SK-N-SH (cell line): ENCODE measurements around the gene ACVR2B. TPM values are rescaled to one million over a fixed set of nuclear protein-coding genes. Genes with fewer than 3 reads are reported as not detected.

Experiments
- CTCF ChIA-PET: fragments of 300-600, 350-600 bp; formaldehyde crosslinking; extraction: SDS; loops from one replicate; lab custom pipeline; 2021; lab: Yijun Ruan, JAX
- POLR2A ChIA-PET: fragments of 350-600 bp; sonication (Branson Sonifier 250); formaldehyde crosslinking; extraction: SDS; loops from one replicate; lab custom pipeline; 2020; ENCODE audit warnings: antibody characterized with exemption, inconsistent platforms; lab: Yijun Ruan, JAX
- DNase-seq: peaks from one replicate; pipeline ENCODE4 v3.0.0; 2012
- H2AFZ ChIP-seq: fragments of 200-600 bp; sonication (generic); 2 replicates; pipeline ENCODE4 v1.8.1; 2016; ENCODE audit warnings: antibody characterized with exemption, mild to moderate bottlenecking, low read depth
- H3F3A ChIP-seq: fragments of 200-600 bp; sonication (generic); replicated peaks from 2 replicates; pipeline ENCODE3; 2016; ENCODE audit warnings: antibody characterized with exemption, mild to moderate bottlenecking; ENCODE audit not compliant: insufficient read depth
- H3K27ac ChIP-seq, 2 experiments: fragments of 200-500 bp in 1 of 2; fragments of 200-600 bp in 1 of 2; sonication (Bioruptor generic) in 1 of 2; sonication (generic), shearing (Covaris generic) in 1 of 2; 2 replicates each; pipeline versions ENCODE4 v1.5.1 to v1.6.1; 2014 to 2016; ENCODE audit warnings: low read depth in 2 of 2, inconsistent platforms in 1 of 2, low read length in 1 of 2, mild to moderate bottlenecking in 1 of 2, mixed read lengths in 1 of 2
- H3K27me3 ChIP-seq: fragments of 200-600 bp; sonication (generic), shearing (Covaris generic); 2 replicates; pipeline ENCODE4 v1.6.1; 2016; ENCODE audit warnings: mixed run types; ENCODE audit not compliant: insufficient read depth
- H3K36me3 ChIP-seq, 2 experiments: fragments of 200-500 bp in 1 of 2; fragments of 200-600 bp in 1 of 2; sonication (Bioruptor generic) in 1 of 2; sonication (generic) in 1 of 2; replicated peaks in 1 of 2; 2 replicates each; pipeline versions ENCODE3 to v1.5.1; 2014 to 2016; ENCODE audit warnings: low read length in 1 of 2, mild to moderate bottlenecking in 1 of 2; ENCODE audit not compliant: insufficient read depth in 2 of 2, control insufficient read depth in 1 of 2
- H3K4me1 ChIP-seq, 2 experiments: fragments of 200-500 bp in 1 of 2; fragments of 200-600 bp in 1 of 2; sonication (Bioruptor generic) in 1 of 2; sonication (generic), shearing (Covaris generic) in 1 of 2; 2 replicates each; pipeline versions ENCODE4 v1.5.1 to v1.6.1; 2014 to 2016; ENCODE audit warnings: low read depth in 1 of 2, low read length in 1 of 2, mixed run types in 1 of 2; ENCODE audit not compliant: insufficient read depth in 2 of 2, control insufficient read depth in 1 of 2
- H3K4me2 ChIP-seq: fragments of 200-600 bp; sonication (generic), shearing (Covaris generic); 2 replicates; pipeline ENCODE4 v1.6.1; 2017; ENCODE audit warnings: mixed run types
- H3K4me3 ChIP-seq, 2 experiments: fragments of 200-500 bp in 1 of 2; fragments of 200-600 bp in 1 of 2; sonication (Bioruptor generic) in 1 of 2; sonication (generic), shearing (Covaris generic) in 1 of 2; 2 replicates each; pipeline versions ENCODE4 v1.5.1 to v1.8.1; 2014 to 2016; ENCODE audit warnings: low read depth in 2 of 2, inconsistent platforms in 1 of 2, low read length in 1 of 2, mild to moderate bottlenecking in 1 of 2, mixed read lengths in 1 of 2, moderate library complexity in 1 of 2
- H3K79me2 ChIP-seq: fragments of 200-600 bp; sonication (generic); 2 replicates; pipeline ENCODE4 v1.8.1; 2017; ENCODE audit warnings: mild to moderate bottlenecking; ENCODE audit not compliant: insufficient read depth
- H3K9ac ChIP-seq: fragments of 200-600 bp; sonication (generic); 2 replicates; pipeline ENCODE4 v1.6.1; 2017; ENCODE audit warnings: mixed run types
- H3K9me2 ChIP-seq: fragments of 200-600 bp; sonication (generic); 2 replicates; pipeline ENCODE4 v1.6.1; 2017; ENCODE audit warnings: mixed run types
- H3K9me3 ChIP-seq: fragments of 200-600 bp; sonication (generic); 2 replicates; pipeline ENCODE4 v1.6.1; 2017; ENCODE audit warnings: mixed run types, mild to moderate bottlenecking, moderate library complexity
- H4K20me1 ChIP-seq: fragments of 200-600 bp; sonication (generic); 2 replicates; pipeline ENCODE4 v1.6.1; 2017; ENCODE audit warnings: mild to moderate bottlenecking, mixed run types; ENCODE audit not compliant: insufficient read depth
- EP300 ChIP-seq, 2 experiments: IDR thresholded peaks; 2 replicates each; pipeline versions ENCODE4 v1.4.0 to v1.6.1; 2012; ENCODE audit warnings: borderline replicate concordance in 1 of 2, low read depth in 1 of 2, low read length in 1 of 2
- FOSL2 ChIP-seq: IDR thresholded peaks from 2 replicates; pipeline ENCODE4 v1.4.0; 2012; ENCODE audit warnings: low read depth, mild to moderate bottlenecking, moderate library complexity, borderline replicate concordance
- POLR2AphosphoS5 ChIP-seq: IDR thresholded peaks from 2 replicates; pipeline ENCODE4 v1.6.1; 2012; ENCODE audit warnings: low read depth, low read length
- RCOR1 ChIP-seq: fragments of 150-350 bp; IDR thresholded peaks from 2 replicates; pipeline ENCODE4 v1.6.1; 2017; ENCODE audit warnings: antibody characterized with exemption, low read length
- SMC3 ChIP-seq: IDR thresholded peaks from 2 replicates; pipeline ENCODE4 v1.6.1; 2012; ENCODE audit warnings: low read depth, low read length, improper control_type of control experiment
- WGBS: methylation state at CpG from one replicate; pipeline ENCODE4 v1.1.6; 2017; ENCODE audit warnings: low lambda C conversion rate; 5-methylcytosine and 5-hydroxymethylcytosine counted together
- polyA plus RNA-seq, 3 experiments: library from polyadenylated mRNA; depleted of rRNA; stranded (reverse); fragments of >200 nt; gene quantifications; 2 replicates each; pipeline ENCODE4 v1.2.3, GENCODE V29; 2012
- TF ChIP-seq, protein P1 (sequence below): IDR thresholded peaks from 2 replicates; pipeline ENCODE4 v1.6.1; 2012; ENCODE audit warnings: mild to moderate bottlenecking, low read depth, low read length, moderate library complexity
- TF ChIP-seq, protein P2 (sequence below): fragments of 150-350 bp; IDR thresholded peaks from 2 replicates; pipeline ENCODE4 v1.6.1; 2016; ENCODE audit warnings: mild to moderate bottlenecking, low read depth, low read length

ACVR2B gene
- polyA plus RNA-seq, 1 of the 3 experiments (the other 2 are of a cell fraction), result 1.4 TPM

DNA sequence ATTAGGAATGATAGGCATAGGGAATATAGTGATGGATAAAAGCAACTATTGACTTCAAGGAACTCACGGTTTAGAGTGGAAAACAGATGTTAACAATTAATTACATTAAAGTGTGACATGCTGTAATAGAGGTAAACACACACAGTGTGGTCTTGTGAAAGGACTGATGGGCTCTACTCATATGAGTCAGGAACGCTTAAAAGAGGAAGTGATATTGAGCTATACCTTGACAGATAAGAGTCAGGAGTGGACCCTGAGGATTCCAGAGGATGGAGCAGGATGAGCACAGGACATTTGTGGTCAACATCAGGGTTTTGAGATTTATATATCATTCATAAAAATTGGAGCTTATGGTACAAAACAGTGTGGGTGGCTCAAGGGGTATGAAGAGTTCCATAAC is 53.4 kb downstream of the ACVR2B start (continued):
- TF ChIP-seq, protein P1, sequence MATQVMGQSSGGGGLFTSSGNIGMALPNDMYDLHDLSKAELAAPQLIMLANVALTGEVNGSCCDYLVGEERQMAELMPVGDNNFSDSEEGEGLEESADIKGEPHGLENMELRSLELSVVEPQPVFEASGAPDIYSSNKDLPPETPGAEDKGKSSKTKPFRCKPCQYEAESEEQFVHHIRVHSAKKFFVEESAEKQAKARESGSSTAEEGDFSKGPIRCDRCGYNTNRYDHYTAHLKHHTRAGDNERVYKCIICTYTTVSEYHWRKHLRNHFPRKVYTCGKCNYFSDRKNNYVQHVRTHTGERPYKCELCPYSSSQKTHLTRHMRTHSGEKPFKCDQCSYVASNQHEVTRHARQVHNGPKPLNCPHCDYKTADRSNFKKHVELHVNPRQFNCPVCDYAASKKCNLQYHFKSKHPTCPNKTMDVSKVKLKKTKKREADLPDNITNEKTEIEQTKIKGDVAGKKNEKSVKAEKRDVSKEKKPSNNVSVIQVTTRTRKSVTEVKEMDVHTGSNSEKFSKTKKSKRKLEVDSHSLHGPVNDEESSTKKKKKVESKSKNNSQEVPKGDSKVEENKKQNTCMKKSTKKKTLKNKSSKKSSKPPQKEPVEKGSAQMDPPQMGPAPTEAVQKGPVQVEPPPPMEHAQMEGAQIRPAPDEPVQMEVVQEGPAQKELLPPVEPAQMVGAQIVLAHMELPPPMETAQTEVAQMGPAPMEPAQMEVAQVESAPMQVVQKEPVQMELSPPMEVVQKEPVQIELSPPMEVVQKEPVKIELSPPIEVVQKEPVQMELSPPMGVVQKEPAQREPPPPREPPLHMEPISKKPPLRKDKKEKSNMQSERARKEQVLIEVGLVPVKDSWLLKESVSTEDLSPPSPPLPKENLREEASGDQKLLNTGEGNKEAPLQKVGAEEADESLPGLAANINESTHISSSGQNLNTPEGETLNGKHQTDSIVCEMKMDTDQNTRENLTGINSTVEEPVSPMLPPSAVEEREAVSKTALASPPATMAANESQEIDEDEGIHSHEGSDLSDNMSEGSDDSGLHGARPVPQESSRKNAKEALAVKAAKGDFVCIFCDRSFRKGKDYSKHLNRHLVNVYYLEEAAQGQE, result no peak
- TF ChIP-seq POLR2AphosphoS5, result no peak
- no peak for TF ChIP-seq EP300 (IDR thresholded peaks at IDR 0.05; ENCODE audit: borderline replicate concordance in 1 of 2, low read depth in 1 of 2, low read length in 1 of 2)
- TF ChIP-seq, all 33 proteins: peak for 0

DNA sequence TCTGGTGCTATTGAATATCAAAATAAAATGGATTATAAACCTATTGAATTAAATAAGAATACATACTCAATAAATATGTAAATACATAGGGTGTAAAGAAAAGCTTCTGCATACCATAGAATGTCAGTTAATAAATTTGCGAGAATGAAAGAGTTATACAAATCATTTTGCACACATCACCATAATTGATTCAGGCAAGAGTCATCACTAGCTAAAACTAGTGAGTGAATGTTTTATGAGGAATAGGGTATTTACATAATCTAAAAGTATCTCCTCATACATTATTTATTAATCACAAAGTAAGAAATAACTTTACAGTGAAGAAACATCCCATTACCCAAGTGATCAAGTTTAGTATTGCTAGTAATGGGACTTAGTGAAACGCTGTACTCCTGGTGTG is 56.0 kb downstream of the ACVR2B start:
- WGBS, result 96% methylated on average over 2 of the region's 2 CpGs
- H3K36me3 ChIP-seq, result peaks cover 60 to 65% of the 10 kb centered on the region in 2 experiments
- H3K79me2 ChIP-seq, result no peaks in the 10 kb centered on the region
- POLR2A ChIA-PET, result no interaction called here
- no peaks in the 10 kb centered on the region for H3K27me3 ChIP-seq
- no peaks in the 10 kb centered on the region for H3K9me2 ChIP-seq
- H3K9ac ChIP-seq, result no peak overlapping the region
- no peaks in the 10 kb centered on the region for H4K20me1 ChIP-seq
- no peak overlapping the region for H3K27ac ChIP-seq
- H3K9me3 ChIP-seq, result no peaks in the 10 kb centered on the region
- H3K4me3 ChIP-seq, result no peak overlapping the region
- H3K4me1 ChIP-seq, result no peaks in the 10 kb centered on the region; a peak in 1 of 4 replicates
- no peak overlapping the region for H3K4me2 ChIP-seq
- TF ChIP-seq RCOR1, result no peak
- TF ChIP-seq SMC3, result no peak
- no peak for TF ChIP-seq EP300 (IDR thresholded peaks at IDR 0.05; ENCODE audit: borderline replicate concordance in 1 of 2, low read depth in 1 of 2, low read length in 1 of 2)
- TF ChIP-seq, protein P2, sequence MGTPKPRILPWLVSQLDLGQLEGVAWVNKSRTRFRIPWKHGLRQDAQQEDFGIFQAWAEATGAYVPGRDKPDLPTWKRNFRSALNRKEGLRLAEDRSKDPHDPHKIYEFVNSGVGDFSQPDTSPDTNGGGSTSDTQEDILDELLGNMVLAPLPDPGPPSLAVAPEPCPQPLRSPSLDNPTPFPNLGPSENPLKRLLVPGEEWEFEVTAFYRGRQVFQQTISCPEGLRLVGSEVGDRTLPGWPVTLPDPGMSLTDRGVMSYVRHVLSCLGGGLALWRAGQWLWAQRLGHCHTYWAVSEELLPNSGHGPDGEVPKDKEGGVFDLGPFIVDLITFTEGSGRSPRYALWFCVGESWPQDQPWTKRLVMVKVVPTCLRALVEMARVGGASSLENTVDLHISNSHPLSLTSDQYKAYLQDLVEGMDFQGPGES, result no peak
- TF ChIP-seq, all 33 proteins: peak for 0
- no peak overlapping the region for H2AFZ ChIP-seq
- CTCF ChIA-PET, result interaction anchor here (1.4 to 7.7 kb wide), 4 partner anchors 10 to 146 kb away, joined by 9 to 65 read pairs (median 13); partner anchors contain the start of gene EXOG
- H3F3A ChIP-seq, result no peaks in the 10 kb centered on the region
- DNase-seq, result no peak

DNA sequence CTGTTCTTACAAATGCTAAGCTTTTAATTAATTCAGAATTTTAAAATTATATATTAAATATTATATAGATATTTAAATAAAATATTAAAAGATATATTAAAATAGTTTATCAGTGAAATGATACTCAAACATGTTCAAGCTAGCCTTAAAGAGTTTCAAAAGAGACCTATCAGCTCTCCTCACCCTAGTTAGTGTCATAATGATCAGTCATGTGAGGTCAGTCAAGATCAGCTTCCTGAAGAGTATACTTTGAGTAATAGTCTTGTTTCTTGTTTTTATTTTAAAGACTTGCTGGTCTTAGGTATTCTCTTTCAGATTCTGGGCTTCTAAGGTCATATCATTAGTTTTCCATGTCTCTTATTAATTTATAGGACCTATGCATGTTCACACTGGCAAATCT is 56.9 kb downstream of the ACVR2B start:
- ChIA-PET CTCF (interaction anchor here (0.9 to 7.7 kb wide), 5 partner anchors 10 to 333 kb away, joined by 3 to 65 read pairs (median 11); partner anchors contain the start of gene EXOG), POLR2A (no interaction called here)
- DNase-seq, result no peak
- H3K4me1 ChIP-seq, result no peaks in the 10 kb centered on the region; a peak in 1 of 4 replicates
- H3K36me3 ChIP-seq, result peaks cover 55 to 65% of the 10 kb centered on the region in 2 experiments
- no peak overlapping the region for H3K4me3 ChIP-seq
- no peak overlapping the region for H3K27ac ChIP-seq
- H3K4me2 ChIP-seq, result no peak overlapping the region
- no peaks in the 10 kb centered on the region for H3K9me3 ChIP-seq
- no peaks in the 10 kb centered on the region for H3K27me3 ChIP-seq
- TF ChIP-seq FOSL2, result no peak
- H3K9ac ChIP-seq, result no peak overlapping the region
- no peaks in the 10 kb centered on the region for H4K20me1 ChIP-seq
- no peak overlapping the region for H2AFZ ChIP-seq
- H3F3A ChIP-seq, result no peaks in the 10 kb centered on the region
- H3K79me2 ChIP-seq, result no peaks in the 10 kb centered on the region
- H3K9me2 ChIP-seq, result no peaks in the 10 kb centered on the region
